Vagina (tissue), 2 donors: ENCODE results near the gene TMPRSS2. TPM values are rescaled to one million over a fixed set of nuclear protein-coding genes. Genes with fewer than 3 reads are reported as not detected.

Experiments used
- DNase-seq, 2 donors: peaks; one replicate each; pipeline ENCODE4 v3.0.0-alpha.2; 2017; ENCODE audit errors: extremely low spot score in 2 of 2
- H3K27ac ChIP-seq: fragments of 200-600 bp; sonication (generic); one replicate; pipeline ENCODE4 v1.5.1; 2019
- H3K27me3 ChIP-seq: fragments of 200-600 bp; sonication (generic); one replicate; pipeline ENCODE4 v1.5.1; 2019
- H3K36me3 ChIP-seq, 2 donors: fragments of 200-600 bp; sonication (generic); one replicate each; pipeline ENCODE4 v1.5.1; 2017 to 2019
- H3K4me1 ChIP-seq: fragments of 200-600 bp; sonication (generic); one replicate; pipeline ENCODE4 v1.5.1; 2019
- H3K4me3 ChIP-seq, 2 donors: fragments of 200-600 bp; sonication (generic); 1 replicate in 1 of 2; 2 replicates in 1 of 2; pipeline ENCODE4 v1.5.1; 2016 to 2019
- H3K9me3 ChIP-seq: fragments of 200-600 bp; sonication (generic); one replicate; pipeline ENCODE4 v1.5.1; 2019
- POLR2A ChIP-seq, 2 donors: fragments of 450-650 bp; IDR thresholded peaks; one replicate each; pipeline ENCODE4 v1.6.1; 2017; ENCODE audit warnings: antibody characterized with exemption in 2 of 2, mild to moderate bottlenecking in 2 of 2, moderate library complexity in 2 of 2
- POLR2AphosphoS5 ChIP-seq, 2 donors: sonication (generic); formaldehyde crosslinking; IDR thresholded peaks; one replicate each; pipeline ENCODE4 v1.9.0; 2017; ENCODE audit warnings: antibody characterized with exemption in 2 of 2, mild to moderate bottlenecking in 2 of 2, low read depth in 1 of 2; ENCODE audit not compliant: insufficient read depth in 1 of 2
- intact Hi-C: fragments of 100-400 bp; cut with DNase I; formaldehyde crosslinking; loops from one replicate; pipeline ENCODE4 v1.15.1; 2023
- total RNA-seq: library from RNA; depleted of rRNA; stranded (reverse); fragments of >200 nt; gene quantifications from one replicate; pipeline ENCODE4 v1.2.3, GENCODE V29; 2016
- TF ChIP-seq, protein P1 (sequence below), 3 experiments: fragments of 450-650 bp in 2 of 3; fragments of 200-600 bp in 1 of 3; sonication (generic) in 1 of 3; IDR thresholded peaks; one replicate each; pipeline ENCODE4 v1.5.1; 2017 to 2019; ENCODE audit warnings: antibody characterized with exemption in 3 of 3, mild to moderate bottlenecking in 2 of 3, moderate library complexity in 2 of 3

TMPRSS2 gene
- total RNA-seq, 1 donor from 2014 or later = 19.9 TPM

DNA sequence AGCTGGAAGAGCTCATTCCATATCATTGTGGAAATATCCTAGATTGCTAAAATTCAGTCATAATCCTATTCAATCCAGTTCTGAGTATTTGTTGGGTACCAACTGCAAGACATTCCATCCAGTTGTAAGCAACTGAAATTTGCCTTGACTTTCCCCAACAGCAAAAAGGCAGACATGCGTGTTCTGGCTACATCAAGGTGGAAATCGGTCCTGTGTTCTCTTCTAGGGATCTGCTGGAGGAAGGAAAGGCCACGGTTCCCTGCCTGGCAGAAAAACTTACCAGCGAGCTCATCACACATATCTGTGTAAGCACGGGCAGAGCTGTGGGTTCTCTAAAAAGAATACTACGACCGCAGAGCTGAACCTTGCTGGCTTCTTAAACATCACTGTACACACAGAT, 64.4 kb downstream of the TMPRSS2 start:
- Histone ChIP-seq H3K36me3 (peaks cover 0 to 77% of the 10 kb centered on the region in 2 donors), H3K9me3 (no peaks in the 10 kb centered on the region), H3K4me3 (no peak overlapping the region), H3K27ac (no peak overlapping the region), H3K4me1 (no peaks in the 10 kb centered on the region), H3K27me3 (no peaks in the 10 kb centered on the region)
- TF ChIP-seq POLR2A (IDR thresholded peaks at IDR 0.05) = no peak
- TF ChIP-seq, protein P1, sequence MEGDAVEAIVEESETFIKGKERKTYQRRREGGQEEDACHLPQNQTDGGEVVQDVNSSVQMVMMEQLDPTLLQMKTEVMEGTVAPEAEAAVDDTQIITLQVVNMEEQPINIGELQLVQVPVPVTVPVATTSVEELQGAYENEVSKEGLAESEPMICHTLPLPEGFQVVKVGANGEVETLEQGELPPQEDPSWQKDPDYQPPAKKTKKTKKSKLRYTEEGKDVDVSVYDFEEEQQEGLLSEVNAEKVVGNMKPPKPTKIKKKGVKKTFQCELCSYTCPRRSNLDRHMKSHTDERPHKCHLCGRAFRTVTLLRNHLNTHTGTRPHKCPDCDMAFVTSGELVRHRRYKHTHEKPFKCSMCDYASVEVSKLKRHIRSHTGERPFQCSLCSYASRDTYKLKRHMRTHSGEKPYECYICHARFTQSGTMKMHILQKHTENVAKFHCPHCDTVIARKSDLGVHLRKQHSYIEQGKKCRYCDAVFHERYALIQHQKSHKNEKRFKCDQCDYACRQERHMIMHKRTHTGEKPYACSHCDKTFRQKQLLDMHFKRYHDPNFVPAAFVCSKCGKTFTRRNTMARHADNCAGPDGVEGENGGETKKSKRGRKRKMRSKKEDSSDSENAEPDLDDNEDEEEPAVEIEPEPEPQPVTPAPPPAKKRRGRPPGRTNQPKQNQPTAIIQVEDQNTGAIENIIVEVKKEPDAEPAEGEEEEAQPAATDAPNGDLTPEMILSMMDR (IDR thresholded peaks at IDR 0.05) = no peak
- TF ChIP-seq POLR2AphosphoS5 (IDR thresholded peaks at IDR 0.05; ENCODE audit: insufficient read depth in 1 of 2, low read depth in 1 of 2) = no peak
- DNase-seq = no peak
- intact Hi-C loops = no loop called here

DNA sequence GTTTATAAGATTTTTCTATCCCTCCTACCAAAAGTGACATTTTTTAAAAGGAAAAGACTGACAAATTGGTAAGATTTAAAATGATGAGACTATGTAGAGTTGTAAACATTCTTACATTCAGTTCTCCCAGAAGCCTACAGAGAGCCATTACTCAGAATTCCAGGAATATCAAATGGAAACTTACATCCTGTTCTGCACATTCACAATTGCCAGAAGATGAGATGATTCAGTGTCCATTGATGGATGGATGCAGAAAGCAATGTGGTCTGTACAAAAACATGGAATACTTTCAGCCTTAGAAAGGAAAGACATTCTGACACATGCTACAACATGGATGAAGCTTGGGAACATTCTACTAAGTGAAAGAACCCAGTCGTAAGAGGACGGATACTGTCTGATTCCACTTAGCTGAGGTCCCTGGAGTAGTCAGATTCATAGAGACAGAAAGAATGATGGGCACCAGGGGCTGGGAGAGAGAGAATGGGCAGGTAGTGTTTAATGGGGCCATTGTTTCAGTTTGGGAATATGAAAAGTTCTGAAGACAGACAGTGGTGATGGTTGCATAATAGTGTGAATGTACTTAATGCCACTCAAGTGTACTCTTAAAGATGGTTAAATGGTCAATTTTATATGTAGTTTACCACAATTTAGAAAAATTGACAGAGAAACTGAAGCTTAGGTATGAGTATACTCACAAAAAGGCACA, 65.3 kb downstream of the TMPRSS2 start:
- H3K36me3 ChIP-seq = peaks cover 0 to 73% of the 10 kb centered on the region in 2 donors
- TF ChIP-seq POLR2AphosphoS5 (IDR thresholded peaks at IDR 0.05; ENCODE audit: insufficient read depth in 1 of 2, low read depth in 1 of 2) (no peak), POLR2A (IDR thresholded peaks at IDR 0.05) (no peak)
- TF ChIP-seq, protein P1 (IDR thresholded peaks at IDR 0.05) = no peak
- intact Hi-C loops = no loop called here
- no peak overlapping the region for H3K27ac ChIP-seq
- no peaks in the 10 kb centered on the region for H3K9me3 ChIP-seq
- H3K4me1 ChIP-seq = no peaks in the 10 kb centered on the region
- H3K27me3 ChIP-seq = no peaks in the 10 kb centered on the region
- no peak overlapping the region for H3K4me3 ChIP-seq
- no peak for DNase-seq

DNA sequence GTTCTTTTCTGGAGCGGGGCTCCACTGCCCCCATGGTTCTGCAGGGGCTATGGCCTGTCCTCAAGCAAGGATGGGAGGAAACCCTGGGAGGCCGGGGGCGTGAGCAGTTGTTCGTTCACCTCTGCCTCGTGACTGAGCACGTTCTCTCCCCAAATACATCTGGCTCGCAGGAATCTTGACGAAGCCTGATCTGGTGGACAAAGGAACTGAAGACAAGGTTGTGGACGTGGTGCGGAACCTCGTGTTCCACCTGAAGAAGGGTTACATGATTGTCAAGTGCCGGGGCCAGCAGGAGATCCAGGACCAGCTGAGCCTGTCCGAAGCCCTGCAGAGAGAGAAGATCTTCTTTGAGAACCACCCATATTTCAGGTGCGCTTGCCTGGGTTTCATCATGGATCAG, 66.4 kb downstream of the TMPRSS2 start:
- H3K4me1 ChIP-seq = no peaks in the 10 kb centered on the region
- no peak overlapping the region for H3K27ac ChIP-seq
- H3K4me3 ChIP-seq = no peak overlapping the region
- H3K27me3 ChIP-seq = no peaks in the 10 kb centered on the region
- intact Hi-C loops = no loop called here
- H3K9me3 ChIP-seq = no peaks in the 10 kb centered on the region
- no peak for DNase-seq
- no peak for TF ChIP-seq POLR2A (IDR thresholded peaks at IDR 0.05)
- no peak for TF ChIP-seq POLR2AphosphoS5 (IDR thresholded peaks at IDR 0.05; ENCODE audit: insufficient read depth in 1 of 2, low read depth in 1 of 2)
- TF ChIP-seq, protein P1 (IDR thresholded peaks at IDR 0.05) = no peak
- H3K36me3 ChIP-seq = peaks cover 0 to 74% of the 10 kb centered on the region in 2 donors

- H3K36me3 ChIP-seq = peaks cover 0 to 70% of the 10 kb centered on the region in 2 donors
- intact Hi-C loops = no loop called here
- H3K4me3 ChIP-seq = no peak overlapping the region
- peak in 1 of 2 donors; percentile 34 for DNase-seq
- no peaks in the 10 kb centered on the region for H3K27me3 ChIP-seq
- TF ChIP-seq, protein P1 (IDR thresholded peaks at IDR 0.05) = no peak
- TF ChIP-seq POLR2A (IDR thresholded peaks at IDR 0.05) = no peak
- no peak for TF ChIP-seq POLR2AphosphoS5 (IDR thresholded peaks at IDR 0.05; ENCODE audit: insufficient read depth in 1 of 2, low read depth in 1 of 2)
- no peaks in the 10 kb centered on the region for H3K9me3 ChIP-seq
- H3K27ac ChIP-seq = no peak overlapping the region
- no peaks in the 10 kb centered on the region for H3K4me1 ChIP-seq
Measured at GRCh38 chr21:41439248-41439647, 68.7 kb downstream of the TMPRSS2 start.

GRCh38 chr21:41438425-41439113, 69.4 kb downstream of the TMPRSS2 start:
- H3K4me1 ChIP-seq = no peaks in the 10 kb centered on the region
- peak; percentile 34 to 70 for DNase-seq
- TF ChIP-seq, protein P1 (IDR thresholded peaks at IDR 0.05) = no peak
- TF ChIP-seq POLR2A (IDR thresholded peaks at IDR 0.05) = no peak
- no peak for TF ChIP-seq POLR2AphosphoS5 (IDR thresholded peaks at IDR 0.05; ENCODE audit: insufficient read depth in 1 of 2, low read depth in 1 of 2)
- peaks cover 0 to 69% of the 10 kb centered on the region in 2 donors for H3K36me3 ChIP-seq
- intact Hi-C loops = no loop called here
- H3K4me3 ChIP-seq = no peak overlapping the region
- H3K9me3 ChIP-seq = no peaks in the 10 kb centered on the region
- H3K27ac ChIP-seq = no peak overlapping the region
- no peaks in the 10 kb centered on the region for H3K27me3 ChIP-seq
